Thyroid gland (tissue), 4 donors: ENCODE results near the gene PACS2.

Source experiments
- POLR2A ChIP-seq, 2 donors: fragments of 450-650 bp; IDR thresholded peaks; one replicate each; pipeline ENCODE4 v1.6.1; 2017; ENCODE audit warnings: antibody characterized with exemption in 2 of 2, mild to moderate bottlenecking in 2 of 2, moderate library complexity in 1 of 2
- TF ChIP-seq, protein P1 (sequence below), 6 experiments: fragments of 200-600 bp in 3 of 6; fragments of 450-650 bp in 3 of 6; sonication (generic) in 3 of 6; IDR thresholded peaks; one replicate each; pipeline ENCODE4 v1.5.1; 2016 to 2019; ENCODE audit warnings: antibody characterized with exemption in 6 of 6, mild to moderate bottlenecking in 2 of 6, inconsistent platforms in 1 of 6, moderate library complexity in 1 of 6

DNA sequence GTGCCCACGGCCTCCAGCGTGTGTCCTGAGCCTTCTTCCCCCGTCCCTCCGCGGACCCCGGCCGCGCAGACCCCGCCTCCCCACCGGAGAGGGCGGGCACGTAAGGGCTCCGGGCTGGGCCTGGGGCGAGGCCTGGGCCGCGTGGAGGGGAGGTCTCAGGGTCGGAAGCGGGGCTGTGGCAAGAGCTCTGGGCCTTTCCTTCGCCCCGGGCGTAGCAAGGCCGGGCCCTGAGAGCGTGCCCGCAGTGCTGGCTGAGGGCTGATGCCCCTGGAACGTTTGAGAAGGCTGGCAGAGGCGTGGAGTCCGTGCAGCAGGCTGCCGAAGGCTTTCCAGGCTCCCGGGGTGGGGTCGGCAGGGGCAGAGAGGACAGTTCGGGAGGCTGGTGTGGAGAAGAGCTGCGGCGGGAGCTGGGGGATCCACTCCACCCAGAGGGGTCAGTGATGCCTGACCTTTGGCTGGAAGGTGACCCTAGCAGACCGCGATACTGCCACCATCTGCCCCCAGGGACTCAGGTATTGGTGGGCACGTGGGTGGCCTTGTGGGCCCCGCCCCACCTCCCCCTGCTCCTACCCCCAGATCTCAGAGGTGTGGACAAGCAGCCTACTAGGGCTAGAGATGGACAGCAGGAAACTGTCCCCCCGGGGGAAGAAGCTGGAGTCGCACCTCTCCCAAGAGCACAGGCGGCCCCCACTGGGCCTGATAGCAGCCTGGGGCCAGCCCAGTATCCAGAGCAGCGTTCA, 84.3 kb downstream of the PACS2 start:
- TF ChIP-seq, protein P1, sequence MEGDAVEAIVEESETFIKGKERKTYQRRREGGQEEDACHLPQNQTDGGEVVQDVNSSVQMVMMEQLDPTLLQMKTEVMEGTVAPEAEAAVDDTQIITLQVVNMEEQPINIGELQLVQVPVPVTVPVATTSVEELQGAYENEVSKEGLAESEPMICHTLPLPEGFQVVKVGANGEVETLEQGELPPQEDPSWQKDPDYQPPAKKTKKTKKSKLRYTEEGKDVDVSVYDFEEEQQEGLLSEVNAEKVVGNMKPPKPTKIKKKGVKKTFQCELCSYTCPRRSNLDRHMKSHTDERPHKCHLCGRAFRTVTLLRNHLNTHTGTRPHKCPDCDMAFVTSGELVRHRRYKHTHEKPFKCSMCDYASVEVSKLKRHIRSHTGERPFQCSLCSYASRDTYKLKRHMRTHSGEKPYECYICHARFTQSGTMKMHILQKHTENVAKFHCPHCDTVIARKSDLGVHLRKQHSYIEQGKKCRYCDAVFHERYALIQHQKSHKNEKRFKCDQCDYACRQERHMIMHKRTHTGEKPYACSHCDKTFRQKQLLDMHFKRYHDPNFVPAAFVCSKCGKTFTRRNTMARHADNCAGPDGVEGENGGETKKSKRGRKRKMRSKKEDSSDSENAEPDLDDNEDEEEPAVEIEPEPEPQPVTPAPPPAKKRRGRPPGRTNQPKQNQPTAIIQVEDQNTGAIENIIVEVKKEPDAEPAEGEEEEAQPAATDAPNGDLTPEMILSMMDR (IDR thresholded peaks at IDR 0.05), result no peak
- no peak for TF ChIP-seq POLR2A (IDR thresholded peaks at IDR 0.05)
